ENCODE data around the gene THADA.

The THADA gene

GRCh38 chr2:43311276-43311675, 284.6 kb downstream of the THADA start:
- no peaks in the 10 kb centered on the region for H3K79me2 ChIP-seq (ENCODE audit: control insufficient read depth, low read length)
- H3K27me3 ChIP-seq (ENCODE audit: control insufficient read depth, low read length): no peaks in the 10 kb centered on the region
- no peaks in the 10 kb centered on the region for H3K4me1 ChIP-seq (ENCODE audit: control insufficient read depth, low read length)
- no peaks in the 10 kb centered on the region for H3K9me3 ChIP-seq (ENCODE audit: control insufficient read depth, insufficient read depth, low read length)
- H3K27ac ChIP-seq (ENCODE audit: low read depth, low read length): no peak overlapping the region
- H3K36me3 ChIP-seq (ENCODE audit: control insufficient read depth, low read length): no peaks in the 10 kb centered on the region
- no peaks in the 10 kb centered on the region for H4K20me1 ChIP-seq (ENCODE audit: control insufficient read depth, insufficient read depth, low read depth, low read length)
- H3K4me2 ChIP-seq (ENCODE audit: low read length): no peak overlapping the region
- H3F3A ChIP-seq (ENCODE audit: control insufficient read depth, insufficient read depth): no peaks in the 10 kb centered on the region
- no peak overlapping the region for H3K4me3 ChIP-seq (ENCODE audit: low read length)
- H3K9me2 ChIP-seq (replicated peaks; ENCODE audit: control insufficient read depth, low read length): no peaks in the 10 kb centered on the region
- TF ChIP-seq CTCF (IDR thresholded peaks at IDR 0.05; ENCODE audit: low read depth, low read length, poor library complexity, severe bottlenecking): no peak
- TF ChIP-seq EZH2phosphoT487 (IDR thresholded peaks at IDR 0.05; ENCODE audit: borderline replicate concordance, low read length): no peak

GRCh38 chr2:43309935-43310334, 285.9 kb downstream of the THADA start:
- no peaks in the 10 kb centered on the region for H3K27me3 ChIP-seq (ENCODE audit: control insufficient read depth, low read length)
- TF ChIP-seq CTCF (IDR thresholded peaks at IDR 0.05; ENCODE audit: low read depth, low read length, poor library complexity, severe bottlenecking) (no peak), EZH2phosphoT487 (IDR thresholded peaks at IDR 0.05; ENCODE audit: borderline replicate concordance, low read length) (no peak)
- H3K4me3 ChIP-seq (ENCODE audit: low read length): no peak overlapping the region
- no peaks in the 10 kb centered on the region for H3K36me3 ChIP-seq (ENCODE audit: control insufficient read depth, low read length)
- no peak overlapping the region for H3K4me2 ChIP-seq (ENCODE audit: low read length)
- H3K4me1 ChIP-seq (ENCODE audit: control insufficient read depth, low read length): no peaks in the 10 kb centered on the region; the same call in 1 of the 2 replicates
- H3K27ac ChIP-seq (ENCODE audit: low read depth, low read length): no peak overlapping the region
- no peaks in the 10 kb centered on the region for H4K20me1 ChIP-seq (ENCODE audit: control insufficient read depth, insufficient read depth, low read depth, low read length)
- H3K79me2 ChIP-seq (ENCODE audit: control insufficient read depth, low read length): no peaks in the 10 kb centered on the region
- no peaks in the 10 kb centered on the region for H3K9me3 ChIP-seq (ENCODE audit: control insufficient read depth, insufficient read depth, low read length)
- no peaks in the 10 kb centered on the region for H3F3A ChIP-seq (ENCODE audit: control insufficient read depth, insufficient read depth)
- no peaks in the 10 kb centered on the region for H3K9me2 ChIP-seq (replicated peaks; ENCODE audit: control insufficient read depth, low read length)

GRCh38 chr2:43307973-43308372, 287.9 kb downstream of the THADA start:
- Histone ChIP-seq H3K27me3 (ENCODE audit: control insufficient read depth, low read length) (no peaks in the 10 kb centered on the region), H3K4me3 (ENCODE audit: low read length) (no peak overlapping the region), H4K20me1 (ENCODE audit: control insufficient read depth, insufficient read depth, low read depth, low read length) (no peaks in the 10 kb centered on the region), H3F3A (ENCODE audit: control insufficient read depth, insufficient read depth) (no peaks in the 10 kb centered on the region), H3K36me3 (ENCODE audit: control insufficient read depth, low read length) (no peaks in the 10 kb centered on the region), H3K9me3 (ENCODE audit: control insufficient read depth, insufficient read depth, low read length) (no peaks in the 10 kb centered on the region), H3K4me1 (ENCODE audit: control insufficient read depth, low read length) (no peaks in the 10 kb centered on the region; the same call in 1 of the 2 replicates), H3K27ac (ENCODE audit: low read depth, low read length) (no peak overlapping the region), H3K79me2 (ENCODE audit: control insufficient read depth, low read length) (no peaks in the 10 kb centered on the region), H3K4me2 (ENCODE audit: low read length) (no peak overlapping the region), H3K9me2 (replicated peaks; ENCODE audit: control insufficient read depth, low read length) (no peaks in the 10 kb centered on the region)
- TF ChIP-seq CTCF (IDR thresholded peaks at IDR 0.05; ENCODE audit: low read depth, low read length, poor library complexity, severe bottlenecking): no peak
- no peak for TF ChIP-seq EZH2phosphoT487 (IDR thresholded peaks at IDR 0.05; ENCODE audit: borderline replicate concordance, low read length)

Data from DOHH2 (cell line).